Muscle of leg (tissue), 11 donors: Measurements from ENCODE around the gene PDCD2L. TPM values are rescaled to one million over a fixed set of nuclear protein-coding genes. Genes with fewer than 3 reads are reported as not detected.
"Not testable (repeated sequence)": the region's sequence is repeated elsewhere in the genome, so short reads cannot be mapped to it uniquely, and the experiment has no call there.

Experiments
- DNase-seq: peaks from one replicate; pipeline ENCODE4 v3.0.0; 2013
- H3K27ac ChIP-seq: one replicate; pipeline ENCODE4 v1.5.1; 2013; ENCODE audit warnings: mild to moderate bottlenecking, low read length, control low read depth
- H3K27me3 ChIP-seq: one replicate; pipeline ENCODE4 v1.6.1; 2013; ENCODE audit warnings: low read length; ENCODE audit not compliant: control insufficient read depth, insufficient read depth
- H3K36me3 ChIP-seq: one replicate; pipeline ENCODE4 v1.6.1; 2013; ENCODE audit warnings: low read length; ENCODE audit not compliant: control insufficient read depth, insufficient read depth
- H3K4me1 ChIP-seq: one replicate; pipeline ENCODE4 v1.6.1; 2013; ENCODE audit warnings: low read length; ENCODE audit not compliant: control insufficient read depth, insufficient read depth
- H3K4me3 ChIP-seq: one replicate; pipeline ENCODE4 v1.5.1; 2013; ENCODE audit warnings: low read length, control low read depth
- H3K9me3 ChIP-seq: replicated peaks from 2 replicates; pipeline ENCODE4 v1.6.1; 2013; ENCODE audit warnings: low read depth, low read length; ENCODE audit not compliant: control insufficient read depth
- WGBS: methylation state at CpG from one replicate; pipeline ENCODE4 v1.1.5; 2013; ENCODE audit warnings: missing lambda C conversion rate; ENCODE audit not compliant: insufficient coverage; 5-methylcytosine and 5-hydroxymethylcytosine counted together
- polyA plus RNA-seq, 8 donors: library from polyadenylated mRNA; unstranded; fragments of 120-200 nt; gene quantifications; one replicate each; pipeline versions ENCODE4 v1.2.1 to v1.2.3, GENCODE V29; 2013; ENCODE audit warnings: inconsistent platforms in 1 of 8, low replicate concordance in 1 of 8; ENCODE audit not compliant: insufficient read length in 8 of 8, insufficient read depth in 1 of 8
- total RNA-seq: library from RNA; stranded (reverse); fragments of 120-200 nt; gene quantifications from one replicate; pipeline ENCODE4 v1.2.4, GENCODE V29; 2013

The PDCD2L gene
- total and polyA plus RNA-seq, 9 donors: 10.3 to 15.2 (median 12.8) TPM

- Histone ChIP-seq H3K4me1 (peaks cover 15% of the 10 kb centered on the region), H3K36me3 (peaks cover 87% of the 10 kb centered on the region)
- WGBS: 100% methylated on average over 1 of the region's 2 CpGs
- DNase-seq, H3K9me3 ChIP-seq, H3K27ac ChIP-seq, H3K4me3 ChIP-seq, H3K27me3 ChIP-seq: not testable (repeated sequence)
Measured at GRCh38 chr19:34388745-34389144, 15.5 kb upstream of the PDCD2L start.

GRCh38 chr19:34391813-34392212, 12.4 kb upstream of the PDCD2L start:
- DNase-seq: no peak
- Histone ChIP-seq H3K36me3 (peaks cover 89% of the 10 kb centered on the region), H3K27me3 (no peaks in the 10 kb centered on the region), H3K4me1 (peaks cover 23% of the 10 kb centered on the region), H3K27ac (no peak overlapping the region), H3K9me3 (peaks cover 9% of the 10 kb centered on the region), H3K4me3 (no peak overlapping the region)

- no peak for DNase-seq
- Histone ChIP-seq H3K4me1 (peaks cover 23% of the 10 kb centered on the region), H3K9me3 (peaks cover 9% of the 10 kb centered on the region), H3K4me3 (no peak overlapping the region), H3K36me3 (peaks cover 90% of the 10 kb centered on the region), H3K27ac (peak overlapping the region; percentile 90), H3K27me3 (no peaks in the 10 kb centered on the region)
- WGBS: 80% methylated on average over 10 of the region's 11 CpGs
Measured at GRCh38 chr19:34393031-34393430, 11.2 kb upstream of the PDCD2L start.

GRCh38 chr19:34393629-34394028, 10.6 kb upstream of the PDCD2L start:
- H3K4me3 ChIP-seq: no peak overlapping the region
- H3K9me3 ChIP-seq: peaks cover 9% of the 10 kb centered on the region
- H3K27me3 ChIP-seq: no peaks in the 10 kb centered on the region
- WGBS: 78% methylated on average over 12 of the region's 14 CpGs
- H3K4me1 ChIP-seq: peaks cover 23% of the 10 kb centered on the region
- H3K36me3 ChIP-seq: peaks cover 89% of the 10 kb centered on the region
- DNase-seq: peak; percentile 94
- H3K27ac ChIP-seq: peak overlapping the region; percentile 90

GRCh38 chr19:34397853-34398252, 6.3 kb upstream of the PDCD2L start:
- peaks cover 16% of the 10 kb centered on the region for H3K4me1 ChIP-seq
- no peak overlapping the region for H3K4me3 ChIP-seq
- H3K27me3 ChIP-seq: no peaks in the 10 kb centered on the region
- no peak overlapping the region for H3K27ac ChIP-seq
- no peak for DNase-seq
- H3K36me3 ChIP-seq: peaks cover 66% of the 10 kb centered on the region
- no CpG with 5 or more reads among the region's 1 CpG for WGBS
- no peaks in the 10 kb centered on the region for H3K9me3 ChIP-seq

- H3K9me3 ChIP-seq: no peaks in the 10 kb centered on the region
- H3K36me3 ChIP-seq: peaks cover 51% of the 10 kb centered on the region
- no peaks in the 10 kb centered on the region for H3K27me3 ChIP-seq
- WGBS: 76% methylated on average over 7 of the region's 9 CpGs
- H3K4me3 ChIP-seq: no peak overlapping the region
- no peak for DNase-seq
- no peak overlapping the region for H3K27ac ChIP-seq
- peaks cover 6% of the 10 kb centered on the region for H3K4me1 ChIP-seq
Measured at GRCh38 chr19:34399886-34400285, 4.3 kb upstream of the PDCD2L start.

GRCh38 chr19:34400844-34401243, 3.4 kb upstream of the PDCD2L start:
- peaks cover 44% of the 10 kb centered on the region for H3K36me3 ChIP-seq
- H3K4me1 ChIP-seq: not testable (repeated sequence)

GRCh38 chr19:34402074-34402600, 2.1 kb upstream of the PDCD2L start:
- no peak for DNase-seq
- Histone ChIP-seq H3K4me1 (peaks cover 6% of the 10 kb centered on the region), H3K27me3 (no peaks in the 10 kb centered on the region), H3K27ac (no peak overlapping the region), H3K9me3 (no peaks in the 10 kb centered on the region), H3K36me3 (peaks cover 32% of the 10 kb centered on the region), H3K4me3 (no peak overlapping the region)
- WGBS: 70% methylated on average over 2 of the region's 8 CpGs

More at GRCh38 chr19:34400844-34401243, 3.4 kb upstream of the PDCD2L start:
- H3K27ac ChIP-seq, DNase-seq, H3K9me3 ChIP-seq, H3K4me3 ChIP-seq, H3K27me3 ChIP-seq: not testable (repeated sequence)
- WGBS: 93% methylated on average over 3 of the region's 8 CpGs

- peak overlapping the region; percentile 45 for H3K27ac ChIP-seq
Measured at GRCh38 chr19:34403784-34404108, 453 bp upstream of the PDCD2L start.

GRCh38 chr19:34405892-34406660, 1.9 kb downstream of the PDCD2L start:
- H3K27me3 ChIP-seq: no peaks in the 10 kb centered on the region
- WGBS: 90% methylated on average over 4 of the region's 13 CpGs
- peaks cover 6% of the 10 kb centered on the region for H3K4me1 ChIP-seq
- no peak overlapping the region for H3K27ac ChIP-seq
- DNase-seq: no peak
- no peak overlapping the region for H3K4me3 ChIP-seq
- peaks cover 12% of the 10 kb centered on the region for H3K36me3 ChIP-seq
- H3K9me3 ChIP-seq: no peaks in the 10 kb centered on the region

More at GRCh38 chr19:34403784-34404108, 453 bp upstream of the PDCD2L start:
- H3K4me3 ChIP-seq: peak overlapping the region; percentile 97
- no peak for DNase-seq
- peaks cover 6% of the 10 kb centered on the region for H3K4me1 ChIP-seq
- H3K27me3 ChIP-seq: no peaks in the 10 kb centered on the region
- WGBS: no CpG with 5 or more reads among the region's 6 CpGs
- H3K36me3 ChIP-seq: peaks cover 19% of the 10 kb centered on the region
- H3K9me3 ChIP-seq: no peaks in the 10 kb centered on the region
